ENCODE data around the gene KRT6B.

KRT6B gene

GRCh38 chr12:52487211-52487610 is 35.3 kb upstream of the KRT6B start (continued):
- TF ChIP-seq ZNF518A (tag by site-specific recombination; conservative IDR thresholded peaks at IDR 0.05; ENCODE audit: low read depth) (no peak), ZNF221 (tag by site-specific recombination; IDR thresholded peaks at IDR 0.05; ENCODE audit: borderline replicate concordance) (no peak), GLIS1 (tag by site-specific recombination; IDR thresholded peaks at IDR 0.05) (no peak), ZSCAN16 (tag by site-specific recombination; IDR thresholded peaks at IDR 0.05) (no peak), ZNF248 (tag by site-specific recombination; IDR thresholded peaks at IDR 0.05) (no peak), KLF7 (tag by site-specific recombination; IDR thresholded peaks at IDR 0.05; ENCODE audit: borderline replicate concordance) (no peak), ZBTB8A (tag by site-specific recombination; IDR thresholded peaks at IDR 0.05) (no peak), ZNF596 (tag by site-specific recombination; IDR thresholded peaks at IDR 0.05) (no peak), TRIM28 (IDR thresholded peaks at IDR 0.05; ENCODE audit: borderline replicate concordance, low read length) (no peak), MEIS1 (CRISPR knock-in tag; IDR thresholded peaks at IDR 0.05; ENCODE audit: borderline replicate concordance) (no peak), ZNF366 (tag by site-specific recombination; conservative IDR thresholded peaks at IDR 0.05) (no peak), ZNF324 (tag by site-specific recombination; IDR thresholded peaks at IDR 0.05) (no peak)

GRCh38 chr12:52486166-52487105 is 34.5 kb upstream of the KRT6B start:
- POLR2A ChIA-PET, result interaction anchor here (0.7 kb wide), 1 partner anchor 17 kb away, joined by 3 read pairs; no protein-coding TSS in a partner anchor
- no peak for TF ChIP-seq MYNN (tag by site-specific recombination; IDR thresholded peaks at IDR 0.05; ENCODE audit: borderline replicate concordance)
- Histone ChIP-seq H3K9me3 (ENCODE audit: control insufficient read depth, insufficient read depth, low read depth, low read length) (no peaks in the 10 kb centered on the region), H3K36me3 (ENCODE audit: control insufficient read depth in 2 of 2, insufficient read depth in 1 of 2, low read length in 2 of 2) (no peaks in the 10 kb centered on the region), H3K27ac (ENCODE audit: extremely low read depth, low read depth, low read length) (no peak overlapping the region), H3K4me1 (ENCODE audit: control insufficient read depth, insufficient read depth, low read length) (no peaks in the 10 kb centered on the region), H3K4me3 (ENCODE audit: low read depth, low read length) (no peak overlapping the region)
- CTCF ChIA-PET, result no interaction called here

GRCh38 chr12:52480073-52480472 is 28.1 kb upstream of the KRT6B start:
- Histone ChIP-seq H3K4me1 (ENCODE audit: control insufficient read depth, insufficient read depth, low read length) (no peaks in the 10 kb centered on the region), H3K36me3 (ENCODE audit: control insufficient read depth in 2 of 2, insufficient read depth in 1 of 2, low read length in 2 of 2) (no peaks in the 10 kb centered on the region), H3K27ac (ENCODE audit: extremely low read depth, low read depth, low read length) (no peak overlapping the region), H3K9me3 (ENCODE audit: control insufficient read depth, insufficient read depth, low read depth, low read length) (no peaks in the 10 kb centered on the region), H3K4me3 (ENCODE audit: low read depth, low read length) (no peak overlapping the region)
- ChIA-PET POLR2A (no interaction called here), CTCF (interaction anchor here (1.7 kb wide), 1 partner anchor 14 kb away, joined by 5 read pairs; no protein-coding TSS in a partner anchor)
- no peak for TF ChIP-seq ZBTB8A (tag by site-specific recombination; IDR thresholded peaks at IDR 0.05)
- TF ChIP-seq ZNF585B (tag by site-specific recombination; IDR thresholded peaks at IDR 0.05), result no peak
- no peak for TF ChIP-seq ZNF146 (tag by site-specific recombination; IDR thresholded peaks at IDR 0.05)
- no peak for TF ChIP-seq ZNF548 (tag by site-specific recombination; IDR thresholded peaks at IDR 0.05)
- no peak for TF ChIP-seq ZNF394 (tag by site-specific recombination; IDR thresholded peaks at IDR 0.05; ENCODE audit: borderline replicate concordance)
- no peak for TF ChIP-seq BCL11A (tag by site-specific recombination; IDR thresholded peaks at IDR 0.05; ENCODE audit: low read depth)
- TF ChIP-seq ZSCAN4 (tag by site-specific recombination; IDR thresholded peaks at IDR 0.05), result no peak
- TF ChIP-seq OVOL3 (tag by site-specific recombination; IDR thresholded peaks at IDR 0.05), result no peak
- TF ChIP-seq ZNF521 (tag by site-specific recombination; IDR thresholded peaks at IDR 0.05), result no peak
- TF ChIP-seq ZNF639 (tag by site-specific recombination; IDR thresholded peaks at IDR 0.05), result no peak
- TF ChIP-seq WT1 (tag by site-specific recombination; IDR thresholded peaks at IDR 0.05), result no peak
- no peak for TF ChIP-seq ZNF624 (tag by site-specific recombination; IDR thresholded peaks at IDR 0.05)

All from HEK293 (cell line).